ENCODE results near the gene MRPS34.

DNA sequence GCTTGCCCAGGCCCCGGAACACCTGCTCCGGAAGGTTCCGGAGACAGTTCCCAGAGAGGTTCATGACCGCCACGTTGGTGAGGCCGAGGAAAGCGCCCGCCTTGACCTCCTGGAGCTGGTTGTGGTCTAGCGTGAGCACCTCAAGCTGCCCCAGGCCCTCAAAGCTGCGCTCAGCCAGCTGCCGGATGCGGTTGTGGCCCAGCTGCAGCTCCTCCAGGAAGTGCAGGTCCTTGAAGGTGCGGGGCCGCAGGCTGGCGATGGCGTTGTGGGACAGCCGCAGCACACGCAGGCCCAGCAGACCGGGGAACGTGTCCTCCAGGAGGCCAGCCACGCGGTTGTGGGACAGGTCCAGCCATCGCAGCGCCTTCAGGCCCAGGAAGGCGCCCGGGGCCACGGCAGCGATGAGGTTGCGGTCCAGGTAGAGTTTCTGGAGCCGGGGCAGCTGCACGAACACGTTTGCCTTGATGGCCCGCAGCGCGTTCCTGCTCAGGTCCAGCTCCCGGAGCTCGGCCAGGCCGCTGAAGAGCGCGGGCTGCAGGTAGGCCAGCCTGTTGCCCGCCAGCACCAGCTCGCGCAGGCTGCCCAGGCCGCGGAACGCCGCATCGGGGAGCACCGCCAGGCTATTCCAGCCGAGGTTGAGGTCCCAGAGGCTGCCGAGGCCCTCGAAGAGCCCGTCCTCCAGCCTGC is 18.5 kb upstream of the MRPS34 start:
- TF ChIP-seq CTCF (IDR thresholded peaks at IDR 0.05) (no peak), POLR2A (IDR thresholded peaks at IDR 0.05) (no peak)
